A673 (cell line): Measurements from ENCODE around the gene NUBPL. TPM values are rescaled to one million over a fixed set of nuclear protein-coding genes. Genes with fewer than 3 reads are reported as not detected.

Experiments
- BruUV-seq: library from RNA; stranded (reverse); fragments of 400-500 nt; replicated peaks from 2 replicates; lab custom pipeline; 2021; lab: Mats Ljungman, UMichigan
- CTCF ChIA-PET: fragments of 300-600 bp; sonication (Branson Sonifier 250); formaldehyde crosslinking; loops from one replicate; lab custom pipeline; 2022; ENCODE audit warnings: antibody characterized with exemption; lab: Charles Lee
- POLR2A ChIA-PET: fragments of 300-600 bp; sonication (Branson Sonifier 250); formaldehyde crosslinking; loops from one replicate; lab custom pipeline; 2022; ENCODE audit warnings: antibody characterized with exemption; ENCODE audit not compliant: low non-redundant PET; lab: Charles Lee
- DNase-seq: peaks from one replicate; pipeline ENCODE4 v3.0.0-alpha.2; 2015; ENCODE audit warnings: low spot score
- H3K27ac ChIP-seq: fragments of 200-600 bp; sonication (generic); 2 replicates; pipeline ENCODE4 v1.5.1; 2016; ENCODE audit warnings: mixed run types, low read depth, mild to moderate bottlenecking, mixed read lengths, antibody characterized with exemption, low read length; ENCODE audit not compliant: poor library complexity, severe bottlenecking
- H3K27me3 ChIP-seq: fragments of 200-600 bp; sonication (generic); replicated peaks from 2 replicates; pipeline ENCODE4 v1.6.1; 2017; ENCODE audit warnings: mixed run types, low read depth, mild to moderate bottlenecking, mixed read lengths, antibody characterized with exemption, low read length; ENCODE audit not compliant: insufficient read depth, poor library complexity
- H3K36me3 ChIP-seq: fragments of 200-600 bp; sonication (generic); 2 replicates; pipeline ENCODE4 v1.6.1; 2016; ENCODE audit warnings: mixed run types, mild to moderate bottlenecking, mixed read lengths, antibody characterized with exemption, low read length; ENCODE audit not compliant: insufficient read depth, poor library complexity, severe bottlenecking
- H3K4me1 ChIP-seq: fragments of 200-600 bp; sonication (generic); 2 replicates; pipeline ENCODE4 v1.6.1; 2017; ENCODE audit warnings: mixed run types, mild to moderate bottlenecking, mixed read lengths, antibody characterized with exemption, low read length; ENCODE audit not compliant: insufficient read depth, poor library complexity, severe bottlenecking
- H3K4me3 ChIP-seq: fragments of 200-600 bp; sonication (generic); 2 replicates; pipeline ENCODE4 v1.5.1; 2016; ENCODE audit warnings: low read depth, mixed run types, mild to moderate bottlenecking, mixed read lengths, low read length; ENCODE audit not compliant: poor library complexity, severe bottlenecking
- H3K9me3 ChIP-seq: fragments of 200-600 bp; sonication (generic); 2 replicates; pipeline ENCODE4 v1.6.1; 2016; ENCODE audit warnings: mixed run types, low read depth, mild to moderate bottlenecking, mixed read lengths, antibody characterized with exemption, low read length; ENCODE audit not compliant: poor library complexity, severe bottlenecking
- CTCF ChIP-seq: fragments of 300-800, 200-600 bp; sonication (generic); conservative IDR thresholded peaks from 2 replicates; pipeline ENCODE4 v1.5.1; 2017; ENCODE audit warnings: low read depth, mild to moderate bottlenecking, antibody characterized with exemption, low read length, moderate library complexity, mixed read lengths
- EZH2 ChIP-seq: fragments of 200-600 bp; sonication (generic); IDR thresholded peaks from 2 replicates; pipeline ENCODE4 v1.6.1; 2017; ENCODE audit warnings: borderline replicate concordance, low read depth, mild to moderate bottlenecking, mixed read lengths, antibody characterized with exemption, low read length; ENCODE audit not compliant: poor library complexity, severe bottlenecking
- intact Hi-C: fragments of 100-400 bp; cut with micrococcal nuclease; formaldehyde crosslinking; loops from one replicate; pipeline ENCODE4 v1.10.0; 2022; ENCODE audit not compliant: unreplicated experiment
- total RNA-seq: library from RNA; stranded (reverse); gene quantifications from 2 replicates; pipeline ENCODE4 v1.2.3, GENCODE V29; 2021

NUBPL gene
- total RNA-seq, 1 experiment from 2014 or later: 15.5 TPM

GRCh38 chr14:31529053-31529452 is 32.2 kb upstream of the NUBPL start:
- POLR2A ChIA-PET: no interaction called here

GRCh38 chr14:31530136-31530535 is 31.1 kb upstream of the NUBPL start:
- Histone ChIP-seq H3K4me1 (no peaks in the 10 kb centered on the region), H3K9me3 (no peaks in the 10 kb centered on the region), H3K27me3 (no peaks in the 10 kb centered on the region), H3K36me3 (no peaks in the 10 kb centered on the region), H3K27ac (no peak overlapping the region), H3K4me3 (no peak overlapping the region)
- ChIA-PET CTCF (no interaction called here), POLR2A (no interaction called here)
- intact Hi-C loops: no loop called here
- TF ChIP-seq CTCF (no peak), EZH2 (no peak)
- no TSS peak for BruUV-seq
- no peak for DNase-seq

More at GRCh38 chr14:31529053-31529452, 32.2 kb upstream of the NUBPL start:
- Histone ChIP-seq H3K27ac (no peak overlapping the region), H3K27me3 (no peaks in the 10 kb centered on the region), H3K36me3 (no peaks in the 10 kb centered on the region), H3K9me3 (no peaks in the 10 kb centered on the region), H3K4me3 (no peak overlapping the region), H3K4me1 (no peaks in the 10 kb centered on the region)
- CTCF ChIA-PET: no interaction called here
- BruUV-seq: no TSS peak
- intact Hi-C loops: no loop called here
- no peak for TF ChIP-seq EZH2
- no peak for TF ChIP-seq CTCF
- DNase-seq: no peak

GRCh38 chr14:31536201-31536960 is 24.8 kb upstream of the NUBPL start:
- TF ChIP-seq EZH2 (no peak), CTCF (no peak)
- H3K9me3 ChIP-seq: no peaks in the 10 kb centered on the region
- H3K4me1 ChIP-seq: no peaks in the 10 kb centered on the region
- no peak for DNase-seq
- no peaks in the 10 kb centered on the region for H3K36me3 ChIP-seq
- H3K27me3 ChIP-seq: no peaks in the 10 kb centered on the region
- no peak overlapping the region for H3K27ac ChIP-seq
- POLR2A ChIA-PET: no interaction called here
- CTCF ChIA-PET: no interaction called here
- intact Hi-C loops: no loop called here
- BruUV-seq: no TSS peak
- H3K4me3 ChIP-seq: no peak overlapping the region
